ENCODE results near the gene TTYH2.

Gene TTYH2

DNA sequence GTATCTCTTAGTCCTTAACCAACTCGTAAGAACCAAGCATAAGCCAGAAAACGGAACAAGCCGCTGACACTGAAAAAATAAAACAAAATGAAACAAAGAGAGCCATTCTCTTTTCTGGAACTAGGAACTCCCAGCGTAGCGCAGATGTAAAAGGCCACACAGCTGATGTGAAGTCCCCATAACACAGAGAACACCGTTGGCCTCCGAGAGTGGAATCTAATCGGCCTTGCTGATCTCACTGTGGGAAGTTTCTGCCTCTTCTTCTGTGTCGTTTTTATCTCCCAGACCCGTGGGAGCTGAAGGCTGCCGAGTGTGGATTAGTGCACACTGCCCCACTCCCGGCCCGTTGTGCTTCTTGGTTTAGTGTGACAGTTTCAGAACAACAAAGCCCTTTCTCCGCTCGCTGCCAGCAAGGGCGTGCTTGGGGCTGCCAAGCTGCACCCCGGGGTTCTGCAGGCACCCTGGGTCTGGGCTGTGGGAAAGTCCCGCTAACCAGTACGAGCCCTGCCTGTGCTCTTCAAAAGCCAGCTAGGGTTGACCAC is 21.7 kb downstream of the TTYH2 start:
- DNase-seq (ENCODE audit: low read depth, low spot score), result no peak

DNA sequence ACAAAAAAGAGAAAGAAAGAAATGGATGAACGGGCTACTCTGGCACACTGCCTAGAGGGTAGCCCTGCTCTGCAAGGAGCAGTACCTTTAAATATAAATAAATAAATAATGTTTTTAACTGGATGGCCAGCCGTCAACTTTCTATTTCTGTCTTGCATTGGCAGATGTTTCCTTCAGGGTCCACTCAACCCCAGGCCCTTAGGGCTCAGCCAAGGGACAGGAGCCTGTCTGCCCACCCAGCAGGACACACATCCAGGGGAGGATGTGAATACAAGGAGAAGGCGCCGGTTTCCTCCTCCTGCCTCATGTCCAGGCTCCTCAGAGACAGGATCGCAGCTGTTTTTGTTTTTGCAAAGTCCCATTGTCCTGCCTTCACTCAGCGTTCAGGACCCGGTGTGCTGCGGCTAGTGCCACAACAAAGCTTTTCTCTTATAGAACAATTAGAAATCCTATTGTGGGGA is 22.6 kb downstream of the TTYH2 start:
- no peak for DNase-seq (ENCODE audit: low read depth, low spot score)

DNA sequence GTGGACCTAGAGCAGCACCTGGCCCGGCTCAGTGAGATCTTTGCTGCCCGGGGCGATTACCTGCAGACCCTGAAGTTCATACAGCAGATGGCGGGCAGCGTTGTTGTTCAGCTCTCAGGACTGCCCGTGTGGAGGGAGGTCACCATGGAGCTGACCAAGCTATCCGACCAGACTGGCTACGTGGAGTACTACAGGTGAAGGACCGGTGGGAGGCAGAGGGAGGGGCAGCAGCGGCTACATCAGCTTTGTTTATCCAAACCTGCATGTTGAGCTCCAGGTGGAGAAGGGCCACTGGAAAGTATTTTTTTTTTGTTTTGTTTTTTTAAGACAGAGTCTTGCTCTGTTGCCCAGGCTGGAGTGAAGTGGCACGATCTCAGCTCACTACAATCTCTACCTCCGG is 23.9 kb downstream of the TTYH2 start:
- no peak for DNase-seq (ENCODE audit: low read depth, low spot score)

DNA sequence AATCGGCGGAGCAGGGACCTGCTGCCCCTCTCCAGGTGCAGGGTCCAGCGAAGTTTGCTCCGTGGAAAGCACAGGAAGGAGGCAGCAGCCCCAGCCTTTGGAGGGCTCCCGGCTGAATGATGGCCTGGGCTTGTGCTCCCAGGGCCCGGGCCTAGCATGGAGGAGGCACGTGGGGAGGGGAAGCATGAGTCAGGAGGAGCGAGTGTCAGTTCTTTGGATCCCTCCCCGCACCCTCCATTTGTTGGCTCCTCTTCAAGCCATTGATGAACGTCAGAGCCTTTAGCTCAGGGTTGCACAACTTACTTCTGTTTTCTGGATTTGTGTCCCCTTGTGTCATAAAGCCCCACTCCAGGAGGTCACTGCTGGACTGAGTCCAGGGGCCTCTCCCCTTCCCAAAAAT is 25.8 kb downstream of the TTYH2 start:
- no peak for DNase-seq (ENCODE audit: low read depth, low spot score)

DNA sequence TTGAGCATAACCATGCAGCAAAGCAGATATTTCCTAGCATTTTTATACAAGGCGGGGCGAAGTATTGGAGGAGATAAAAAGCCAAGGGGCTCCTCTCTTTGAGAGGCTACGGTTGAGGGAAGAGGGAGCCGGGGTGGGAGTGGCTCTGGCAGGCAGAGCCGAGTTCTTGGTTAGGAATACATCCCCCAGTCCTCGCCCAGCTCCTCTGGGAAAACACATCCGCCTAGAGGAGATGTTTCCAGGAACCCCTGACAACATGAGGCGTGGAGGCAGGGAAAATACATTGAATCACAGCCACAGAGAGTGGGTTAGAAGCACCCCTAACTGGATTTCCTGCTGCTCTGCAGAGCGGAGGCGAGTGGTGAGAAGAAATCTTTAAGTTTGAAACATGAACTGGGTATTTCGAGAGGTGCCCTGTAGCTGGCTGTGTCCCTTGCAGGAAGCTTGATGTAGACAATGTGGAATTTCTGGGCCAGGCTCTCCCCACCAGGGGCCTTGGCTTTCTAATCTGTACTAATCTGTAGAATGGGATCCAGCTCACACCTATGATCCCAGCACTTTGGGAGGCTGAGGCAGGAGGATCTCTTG is 27.3 kb downstream of the TTYH2 start:
- no peak for DNase-seq (ENCODE audit: low read depth, low spot score)

DNA sequence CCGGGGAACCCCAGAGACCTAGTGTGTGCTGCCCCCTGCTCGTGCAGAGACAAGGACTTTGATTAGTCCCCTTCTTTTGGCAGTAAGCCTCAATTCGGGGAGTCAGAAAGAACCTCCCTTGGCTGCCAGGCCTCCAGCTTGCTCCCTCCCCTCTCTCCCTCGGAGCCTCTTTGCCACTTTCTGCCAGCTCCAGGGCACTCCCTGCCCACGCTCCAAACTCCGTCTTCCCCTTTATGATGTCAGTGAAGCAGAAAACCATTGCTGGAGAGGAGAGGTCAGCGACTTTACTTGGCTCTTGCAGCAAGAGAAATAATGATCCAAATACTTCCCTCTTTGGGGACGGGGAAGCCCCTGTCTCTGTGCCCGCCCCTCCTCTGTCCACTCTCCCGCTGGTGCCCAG is 28.1 kb downstream of the TTYH2 start:
- no peak for DNase-seq (ENCODE audit: low read depth, low spot score)

DNA sequence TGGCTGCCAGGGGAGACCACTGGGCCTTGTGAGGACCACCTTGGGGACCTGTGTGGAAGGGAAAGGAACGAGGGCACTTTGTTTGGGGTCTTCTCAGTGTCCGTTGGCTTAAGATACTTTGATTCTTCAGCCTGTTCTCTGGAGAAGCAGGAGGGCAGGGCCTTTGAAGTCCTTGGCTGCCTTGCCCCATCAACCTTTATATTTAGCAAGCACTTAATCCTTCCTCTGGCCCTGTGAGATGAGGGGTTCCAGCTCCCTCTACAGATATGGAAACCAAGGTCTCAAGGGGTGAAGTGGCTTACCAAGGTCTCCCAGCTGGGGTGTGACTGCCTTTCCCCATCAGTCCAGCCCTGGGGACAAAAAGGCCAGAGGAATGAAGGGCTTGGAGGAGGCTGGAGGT is 28.5 kb downstream of the TTYH2 start:
- no peak for DNase-seq (ENCODE audit: low read depth, low spot score)

DNA sequence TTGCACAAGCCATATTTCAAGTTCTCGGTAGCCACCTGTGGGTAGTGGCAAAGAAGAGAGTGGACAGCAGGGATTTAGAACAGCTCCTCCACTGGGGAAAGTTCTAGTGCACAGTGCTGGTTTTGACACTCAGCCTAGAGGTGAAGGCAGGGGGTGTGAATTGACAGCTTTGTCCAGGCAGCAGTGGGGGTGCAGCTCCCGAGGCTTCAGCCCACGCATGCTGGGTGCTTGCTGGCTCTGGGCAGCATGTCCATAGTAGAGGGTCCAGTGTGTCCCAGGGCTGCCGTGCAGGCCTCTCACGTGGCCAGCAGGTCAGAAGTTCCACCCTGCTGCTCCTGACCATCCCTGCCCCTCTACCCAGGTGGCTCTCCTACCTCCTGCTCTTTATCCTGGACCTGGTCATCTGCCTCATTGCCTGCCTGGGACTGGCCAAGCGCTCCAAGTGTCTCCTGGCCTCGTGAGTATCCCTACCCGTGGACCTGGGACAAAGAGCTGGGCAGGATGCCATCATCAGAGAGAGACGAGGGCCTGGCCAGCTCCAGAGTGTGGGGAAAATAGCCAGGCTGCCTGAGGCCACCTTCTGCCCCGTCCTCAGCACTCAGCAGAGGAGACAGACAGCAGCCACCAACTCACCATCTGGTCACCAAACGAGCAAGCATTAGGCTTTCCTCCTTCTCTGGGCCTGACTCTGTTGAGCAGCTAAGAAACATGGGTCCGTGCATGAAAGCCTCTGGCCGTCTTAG is 29.8 kb downstream of the TTYH2 start:
- DNase-seq (ENCODE audit: low read depth, low spot score), result no peak

DNA sequence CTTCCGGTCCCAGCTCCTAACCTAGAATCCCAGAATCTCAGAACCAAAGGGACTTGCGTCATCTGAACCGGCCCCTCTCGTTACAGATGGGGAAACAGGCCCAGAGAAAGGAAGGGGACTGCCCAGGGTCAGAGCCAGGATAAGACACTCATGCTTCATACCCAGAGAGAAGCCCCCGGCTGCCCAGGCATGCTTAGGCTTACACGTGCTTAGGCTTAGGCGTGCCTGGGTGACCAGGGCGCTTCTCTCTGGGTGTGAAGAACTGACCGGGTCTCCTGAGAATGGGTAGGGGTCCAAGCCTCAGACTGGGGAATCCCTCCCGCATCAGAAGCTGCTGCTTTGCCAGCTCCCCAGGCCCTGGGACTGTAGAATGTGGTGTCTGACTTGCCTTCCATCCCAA is 30.8 kb downstream of the TTYH2 start:
- DNase-seq (ENCODE audit: low read depth, low spot score), result no peak

DNA sequence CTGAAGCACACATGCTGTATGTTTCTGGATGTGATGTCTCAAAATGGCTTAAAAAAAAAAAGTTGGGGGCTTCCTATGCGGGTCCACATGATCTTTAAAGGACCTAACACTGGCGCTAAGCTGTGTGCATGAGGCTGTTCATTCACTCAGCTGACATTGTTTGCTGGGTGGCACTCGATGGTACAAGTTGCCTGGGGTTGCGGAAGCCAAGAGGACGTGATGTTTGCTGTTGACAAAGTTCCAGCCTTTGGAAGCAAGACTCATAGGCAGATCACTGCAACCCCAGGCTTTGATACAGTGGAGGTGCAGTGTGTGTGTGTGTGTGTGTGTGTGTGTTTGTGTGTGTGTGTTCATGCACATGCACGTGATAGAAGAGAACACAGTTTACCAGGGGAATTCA is 31.2 kb downstream of the TTYH2 start:
- no peak for DNase-seq (ENCODE audit: low read depth, low spot score)

DNA sequence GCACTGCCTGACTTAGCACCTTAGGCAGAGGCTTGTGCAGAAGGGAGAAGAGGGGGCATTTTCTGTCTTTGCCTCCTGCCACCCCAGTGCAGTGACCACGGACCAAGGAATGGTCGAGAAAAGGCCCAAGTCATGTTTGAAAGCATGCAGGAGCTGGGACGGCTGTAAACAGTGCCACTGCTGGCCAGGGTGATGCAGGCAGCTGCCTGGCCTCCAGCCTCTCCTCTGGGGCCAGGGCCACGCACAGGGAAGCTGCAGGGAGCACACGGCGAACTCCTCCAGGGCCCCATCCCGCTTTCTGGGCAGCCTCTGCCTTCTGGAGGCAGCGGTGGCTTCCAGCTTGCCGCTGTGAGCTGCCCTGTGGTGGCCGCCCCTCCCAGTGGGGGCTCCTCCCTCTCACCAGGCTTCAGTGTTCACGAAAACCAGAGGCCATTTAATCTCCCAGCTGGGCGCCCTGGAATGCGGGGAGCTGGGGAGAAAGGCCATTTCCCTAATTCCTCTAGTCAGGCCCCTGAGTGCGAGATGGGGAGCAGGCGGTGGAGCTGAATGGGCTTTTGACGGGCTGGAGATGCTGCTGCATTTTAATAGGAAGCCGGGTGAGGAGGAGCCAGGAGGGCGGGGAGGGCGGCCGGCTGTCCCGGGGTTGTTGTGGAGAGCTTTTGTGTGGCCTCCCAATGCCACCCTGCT is 31.9 kb downstream of the TTYH2 start:
- no peak for DNase-seq (ENCODE audit: low read depth, low spot score)

DNA sequence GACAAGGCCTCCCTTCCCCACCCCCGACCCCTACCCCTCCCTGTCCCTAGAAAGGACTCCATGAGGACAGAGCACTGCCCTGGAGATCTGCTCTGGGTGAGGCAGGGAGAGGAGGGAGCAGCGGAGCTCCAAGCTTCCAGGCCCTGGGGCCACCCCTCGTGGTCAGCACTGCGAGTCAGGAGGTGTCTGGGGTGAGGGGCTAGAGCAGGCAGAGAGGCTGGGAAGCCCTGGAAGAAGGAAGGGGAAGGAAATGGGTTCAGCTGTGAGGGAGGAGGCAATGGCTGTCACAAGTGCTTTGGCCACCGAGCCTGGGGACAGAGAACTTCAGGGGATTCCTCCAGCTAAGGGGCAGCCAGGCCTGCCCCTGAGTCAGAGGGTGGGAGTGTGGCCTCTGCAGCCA is 32.5 kb downstream of the TTYH2 start:
- no peak for DNase-seq (ENCODE audit: low read depth, low spot score)

DNA sequence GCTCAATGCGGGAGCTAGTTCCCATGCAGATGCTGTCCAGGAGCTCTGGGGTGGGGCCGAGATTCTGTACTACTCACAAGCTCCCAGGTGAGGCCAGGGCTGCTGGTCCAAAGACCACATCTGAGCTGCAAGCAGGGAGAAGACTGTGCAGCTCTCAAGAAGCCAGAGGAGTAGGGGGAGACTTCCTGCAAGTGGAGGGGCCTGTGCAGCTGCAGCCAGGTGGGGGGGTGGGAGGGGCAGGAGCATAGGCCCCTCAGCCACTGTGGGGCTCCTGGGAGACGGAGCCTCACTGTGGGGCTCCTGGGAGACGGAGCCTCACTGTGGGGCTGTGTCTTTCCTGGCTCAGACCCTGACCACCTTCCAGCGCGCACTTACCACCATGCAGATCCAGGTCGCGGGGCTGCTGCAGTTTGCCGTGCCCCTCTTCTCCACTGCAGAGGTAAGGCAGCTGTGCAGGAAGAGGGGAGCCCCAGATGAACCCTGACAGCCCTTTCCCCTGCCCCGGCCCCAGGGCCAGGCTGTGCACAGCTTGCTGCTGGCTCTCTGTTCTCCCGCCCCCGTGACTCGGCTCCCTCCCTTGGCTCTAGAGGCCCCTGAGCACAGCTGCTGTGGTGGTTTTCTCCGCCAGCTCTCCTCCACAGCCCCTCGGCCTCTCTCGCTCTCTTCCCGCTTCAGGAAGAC is 36.4 kb downstream of the TTYH2 start:
- DNase-seq (ENCODE audit: low read depth, low spot score), result no peak

DNA sequence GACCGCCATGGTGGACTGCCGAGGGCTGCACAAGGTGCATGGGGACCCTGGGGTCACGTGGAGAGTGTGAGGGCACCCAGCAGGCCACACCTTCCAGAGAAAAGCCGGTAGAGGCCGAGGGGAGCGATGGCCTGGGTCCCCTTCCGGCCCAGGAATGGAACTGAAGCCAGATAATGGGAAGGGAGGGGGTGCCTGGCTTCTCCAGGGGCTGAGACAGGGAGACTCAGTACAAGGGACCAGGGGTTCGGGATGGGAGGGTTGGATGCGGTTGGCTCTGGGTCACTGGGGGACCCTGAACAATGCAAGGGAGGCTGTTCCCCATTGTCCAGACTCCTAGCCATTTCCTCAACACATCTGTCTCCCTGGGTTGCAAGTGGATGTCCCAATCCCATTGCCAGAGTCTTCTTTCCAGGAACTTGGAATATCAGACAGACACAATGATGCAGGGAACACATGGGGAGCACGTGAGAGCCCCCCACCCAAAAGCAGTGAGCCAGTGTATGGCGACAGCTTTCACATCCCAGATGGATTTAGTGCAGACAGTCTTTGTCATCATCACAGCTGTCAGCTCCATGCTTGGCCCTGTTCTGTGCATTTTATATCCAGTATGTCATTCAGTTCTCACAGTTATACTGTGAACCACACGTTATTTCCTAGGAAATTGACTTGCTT is 37.1 kb downstream of the TTYH2 start:
- DNase-seq (ENCODE audit: low read depth, low spot score), result no peak

DNA sequence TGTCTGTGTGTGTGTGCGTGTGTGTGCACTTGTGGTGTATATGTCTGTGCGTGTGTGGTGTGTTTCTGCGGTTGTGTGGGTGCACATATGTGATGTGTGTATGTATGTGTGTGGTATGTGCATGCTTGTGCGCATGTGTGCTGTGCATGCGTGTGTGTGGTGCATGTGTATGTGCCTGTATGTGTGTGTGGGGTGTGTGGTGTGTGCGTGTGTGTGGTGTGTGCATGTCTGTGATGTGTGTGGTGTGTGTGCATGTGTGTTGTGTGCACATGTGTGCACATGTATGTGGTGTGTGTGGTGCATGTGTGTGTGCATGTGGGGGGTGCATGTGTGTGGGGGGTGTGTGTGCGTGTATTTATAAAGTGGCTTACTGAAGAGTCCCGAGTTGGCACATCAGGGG is 37.7 kb downstream of the TTYH2 start:
- no peak for DNase-seq (ENCODE audit: low read depth, low spot score)

DNA sequence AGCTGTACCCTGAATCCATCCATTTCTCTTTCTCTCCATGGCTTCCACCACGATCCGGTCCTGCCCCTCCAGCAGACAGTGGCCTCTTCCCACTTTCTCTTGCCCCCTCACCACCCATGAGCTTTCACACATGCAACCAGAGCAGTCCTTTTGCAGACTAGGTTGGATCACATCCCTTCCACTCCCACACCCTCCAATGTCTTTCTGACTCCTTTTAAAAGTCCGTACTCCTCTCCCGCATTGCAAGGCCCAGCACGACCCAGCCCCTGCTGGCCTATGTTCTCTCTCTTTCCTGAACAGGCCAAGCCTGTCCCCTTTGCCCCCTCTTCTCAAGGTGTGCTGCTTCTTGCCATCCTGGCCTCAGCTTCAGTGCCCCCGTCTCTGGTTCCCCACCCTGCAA is 38.2 kb downstream of the TTYH2 start:
- no peak for DNase-seq (ENCODE audit: low read depth, low spot score)

DNA sequence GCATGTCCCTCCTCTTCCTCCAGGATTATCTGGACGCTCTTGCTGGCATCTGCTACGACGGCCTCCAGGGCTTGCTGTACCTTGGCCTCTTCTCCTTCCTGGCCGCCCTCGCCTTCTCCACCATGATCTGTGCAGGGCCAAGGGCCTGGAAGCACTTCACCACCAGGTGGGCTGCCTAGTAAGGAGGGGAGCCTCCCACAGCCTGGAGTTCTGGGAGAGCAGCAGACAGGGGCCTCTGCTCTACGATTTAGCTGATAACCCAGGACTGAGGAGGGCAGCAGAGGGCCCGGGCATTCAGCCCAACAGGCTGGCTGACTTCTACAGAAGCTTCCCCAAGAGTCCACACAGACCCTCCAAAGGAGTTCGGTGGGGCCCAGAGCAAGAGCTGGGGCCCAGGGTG is 38.8 kb downstream of the TTYH2 start:
- DNase-seq (ENCODE audit: low read depth, low spot score), result no peak

DNA sequence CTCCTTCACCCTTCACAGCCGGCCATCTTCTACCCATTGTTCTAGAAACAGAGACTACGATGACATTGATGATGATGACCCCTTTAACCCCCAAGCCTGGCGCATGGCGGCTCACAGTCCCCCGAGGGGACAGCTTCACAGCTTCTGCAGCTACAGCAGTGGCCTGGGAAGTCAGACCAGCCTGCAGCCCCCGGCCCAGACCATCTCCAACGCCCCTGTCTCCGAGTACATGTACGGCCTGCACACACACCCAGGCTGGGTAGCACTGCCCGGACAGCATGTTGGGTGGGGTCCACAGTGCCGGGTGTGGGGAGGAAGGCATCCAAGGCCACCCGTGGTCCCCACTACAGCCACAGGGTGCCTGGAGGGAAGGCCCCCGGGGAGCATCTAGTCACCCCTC is 39.7 kb downstream of the TTYH2 start:
- no peak for DNase-seq (ENCODE audit: low read depth, low spot score)

DNA sequence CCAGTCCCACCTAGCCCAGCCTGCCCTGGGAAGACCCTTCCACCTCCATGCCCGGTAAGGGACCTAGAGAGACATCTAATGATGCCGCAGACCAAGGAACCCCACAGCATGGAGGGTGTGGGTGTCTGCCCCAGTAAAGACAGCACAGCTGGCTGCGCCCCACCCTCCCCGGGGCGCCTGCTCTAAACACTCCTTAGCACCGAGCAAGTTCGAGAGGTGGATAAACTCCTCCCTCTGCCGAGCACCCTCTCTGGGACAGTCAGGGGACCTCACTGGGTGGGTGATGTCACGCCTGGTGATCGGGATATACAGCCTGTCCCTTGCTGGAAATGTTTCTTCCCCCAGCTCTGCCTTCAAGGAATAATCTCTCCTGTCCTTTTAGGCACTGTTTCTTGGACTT is 43.9 kb downstream of the TTYH2 start:
- no peak for DNase-seq (ENCODE audit: low read depth, low spot score)

DNA sequence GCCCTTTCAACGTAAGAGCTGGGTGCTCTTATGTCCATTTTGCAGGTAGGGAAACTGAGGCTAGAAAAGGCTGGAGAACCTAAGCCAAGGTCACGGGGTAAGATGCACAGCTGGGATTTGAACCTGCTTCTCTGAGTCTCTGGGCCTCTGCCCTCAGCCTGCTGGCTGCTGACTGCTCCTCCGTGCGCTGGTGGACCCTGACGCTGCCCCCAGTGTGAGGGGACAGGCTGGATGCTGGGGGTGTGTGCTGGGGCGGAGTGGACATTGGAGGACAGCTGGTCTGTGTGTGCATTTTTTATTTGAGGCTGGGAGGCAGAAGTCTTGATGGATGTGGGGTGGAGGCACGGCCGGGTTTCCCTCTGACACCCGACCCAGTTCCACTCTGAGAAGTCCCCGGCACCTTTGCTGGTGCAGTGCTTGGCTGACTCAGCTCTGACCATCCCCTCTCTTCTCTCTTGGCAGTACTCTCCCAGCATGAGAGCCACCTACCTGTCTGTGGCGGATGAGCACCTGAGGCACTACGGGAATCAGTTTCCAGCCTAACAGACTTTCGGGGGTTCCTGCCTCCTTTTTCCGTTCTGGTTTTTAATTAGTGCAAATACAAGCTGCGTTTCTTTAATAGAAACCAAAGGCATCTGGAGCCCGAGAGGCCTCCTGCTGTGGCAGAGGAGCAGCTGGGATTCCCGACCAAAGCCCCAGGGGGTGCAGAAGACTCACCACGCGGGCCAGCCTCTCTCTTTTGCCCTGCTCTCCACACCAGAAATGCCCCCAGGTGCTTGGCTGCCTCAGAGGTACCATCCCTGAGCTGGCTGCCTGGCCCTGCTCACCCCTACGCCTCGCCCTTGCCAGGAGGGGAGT is 46.5 kb downstream of the TTYH2 start:
- no peak for DNase-seq (ENCODE audit: low read depth, low spot score)

DNA sequence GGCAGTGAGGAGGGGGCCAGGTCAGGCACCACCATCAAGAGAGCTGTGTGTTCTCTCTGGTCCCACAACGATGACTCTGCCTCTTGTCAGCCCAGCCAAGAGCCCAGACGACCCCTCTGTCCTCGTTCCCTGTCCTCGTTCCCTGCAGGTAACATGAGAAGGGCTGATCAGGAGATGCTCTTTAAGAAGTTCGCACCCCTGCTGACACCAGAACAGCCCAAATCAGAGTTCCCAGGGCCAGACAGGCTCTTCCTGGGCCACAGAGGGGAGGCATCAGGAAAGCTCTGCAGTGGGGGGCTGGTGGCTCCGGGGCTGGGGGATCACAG is 47.1 kb downstream of the TTYH2 start:
- DNase-seq (ENCODE audit: low read depth, low spot score), result no peak
